ENCODE measurements around the gene PDE4C.

PDE4C gene

GRCh38 chr19:18176367-18177310, 49.6 kb downstream of the PDE4C start:
- no peak overlapping the region for H3K4me3 ChIP-seq (ENCODE audit: low read depth, low read length)
- no peak for TF ChIP-seq CTCF (conservative IDR thresholded peaks at IDR 0.05; ENCODE audit: low read depth, low read length)
- DNase-seq (ENCODE audit: low read depth): no peak

- no peak for TF ChIP-seq CTCF (conservative IDR thresholded peaks at IDR 0.05; ENCODE audit: low read depth, low read length)
- no peak for DNase-seq (ENCODE audit: low read depth)
- H3K4me3 ChIP-seq (ENCODE audit: low read depth, low read length): no peak overlapping the region
These were observed 51.3 kb downstream of the PDE4C start for GRCh38 chr19:18174983-18175382.

Measured in choroid plexus epithelial cell (primary cell).